Right atrium auricular region (tissue), 2 donors: ENCODE measurements around the gene SERINC5. TPM values are rescaled to one million over a fixed set of nuclear protein-coding genes. Genes with fewer than 3 reads are reported as not detected.
A peak's percentile ranks its signal among the peaks of the same experiment; 100 is the strongest.

Experiments
- DNase-seq: peaks from one replicate; pipeline ENCODE4 v3.0.0-alpha.2; 2019; ENCODE audit warnings: low spot score
- H3K27ac ChIP-seq, 2 donors: fragments of 200-600 bp; sonication (generic); 1 replicate in 1 of 2; 2 replicates in 1 of 2; pipeline ENCODE4 v1.5.1; 2016 to 2019
- H3K27me3 ChIP-seq, 2 donors: fragments of 200-600 bp; sonication (generic); one replicate each; pipeline versions ENCODE4 v1.5.1 to v1.6.0; 2017 to 2019
- H3K36me3 ChIP-seq: fragments of 200-600 bp; sonication (generic); one replicate; pipeline ENCODE4 v1.5.1; 2016
- H3K4me1 ChIP-seq, 2 donors: fragments of 200-600 bp; sonication (generic); one replicate each; pipeline versions ENCODE4 v1.5.1 to v1.6.0; 2017 to 2019
- H3K4me3 ChIP-seq, 2 donors: fragments of 200-600 bp; sonication (generic); 1 replicate in 1 of 2; 2 replicates in 1 of 2; pipeline ENCODE4 v1.5.1; 2017 to 2019; ENCODE audit warnings: mild to moderate bottlenecking in 1 of 2, moderate library complexity in 1 of 2
- H3K9me3 ChIP-seq, 2 donors: fragments of 200-600 bp; sonication (generic); one replicate each; pipeline ENCODE4 v1.5.1; 2019
- total RNA-seq, 2 donors: library from RNA; depleted of rRNA; stranded (reverse); fragments of >200 nt; gene quantifications; one replicate each; pipeline ENCODE4 v1.1.0, GENCODE V29; 2016
- TF ChIP-seq, protein P1 (sequence below), 2 donors: fragments of 200-600 bp; sonication (generic); IDR thresholded peaks; one replicate each; pipeline ENCODE4 v1.5.1; 2019; ENCODE audit warnings: antibody characterized with exemption in 2 of 2

The SERINC5 gene
- total RNA-seq, 2 donors from 2014 or later = 9.2 to 11.0 TPM

DNA sequence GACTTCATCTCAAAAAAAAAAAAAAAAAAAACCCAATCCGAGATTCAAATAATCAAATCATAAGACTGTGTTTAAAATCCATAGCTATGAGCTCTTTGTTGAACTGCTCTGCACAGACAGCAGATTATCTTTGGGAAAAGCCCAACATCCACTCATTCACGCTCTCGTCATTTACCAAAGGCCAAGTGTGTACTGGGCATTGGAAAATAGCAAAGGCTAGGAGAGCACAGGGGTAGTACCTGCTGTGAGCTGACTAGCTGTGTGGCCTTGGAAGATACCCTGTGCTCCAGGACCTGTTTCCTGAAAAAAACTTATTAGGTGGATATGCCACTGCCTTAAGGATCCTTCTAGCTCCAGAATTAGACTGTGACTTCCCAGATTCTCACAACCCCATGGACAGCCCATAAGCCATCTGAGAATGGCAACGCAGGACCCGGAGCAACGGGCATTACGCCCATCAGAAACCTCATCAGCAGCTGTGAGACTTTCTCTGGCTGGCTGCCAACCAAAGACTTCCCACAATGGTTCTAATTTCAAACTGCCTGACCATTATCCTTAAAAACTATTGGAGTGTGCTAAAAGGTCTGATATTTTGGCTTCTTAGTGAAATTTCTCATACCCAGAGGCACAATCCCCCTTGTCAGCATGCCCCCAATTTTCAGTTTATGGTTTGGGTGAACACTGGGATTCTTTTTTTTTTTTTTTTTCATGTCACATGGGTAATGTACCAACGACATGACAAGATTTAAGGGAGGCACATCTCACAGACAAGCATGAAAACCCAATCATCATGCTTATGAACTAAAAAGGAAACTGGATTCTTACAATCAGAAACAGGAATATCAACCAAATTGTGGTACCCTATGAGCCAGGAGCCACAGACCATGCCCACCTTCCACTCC, 16.8 kb downstream of the SERINC5 start:
- Histone ChIP-seq H3K36me3 (no peaks in the 10 kb centered on the region), H3K4me1 (peaks cover 0 to 28% of the 10 kb centered on the region in 2 donors), H3K4me3 (no peak overlapping the region), H3K27me3 (no peaks in the 10 kb centered on the region), H3K27ac (peak overlapping the region; percentile 35 to 45), H3K9me3 (peaks cover 0 to 7% of the 10 kb centered on the region in 2 donors)
- peak; percentile 78 for DNase-seq
- TF ChIP-seq, protein P1, sequence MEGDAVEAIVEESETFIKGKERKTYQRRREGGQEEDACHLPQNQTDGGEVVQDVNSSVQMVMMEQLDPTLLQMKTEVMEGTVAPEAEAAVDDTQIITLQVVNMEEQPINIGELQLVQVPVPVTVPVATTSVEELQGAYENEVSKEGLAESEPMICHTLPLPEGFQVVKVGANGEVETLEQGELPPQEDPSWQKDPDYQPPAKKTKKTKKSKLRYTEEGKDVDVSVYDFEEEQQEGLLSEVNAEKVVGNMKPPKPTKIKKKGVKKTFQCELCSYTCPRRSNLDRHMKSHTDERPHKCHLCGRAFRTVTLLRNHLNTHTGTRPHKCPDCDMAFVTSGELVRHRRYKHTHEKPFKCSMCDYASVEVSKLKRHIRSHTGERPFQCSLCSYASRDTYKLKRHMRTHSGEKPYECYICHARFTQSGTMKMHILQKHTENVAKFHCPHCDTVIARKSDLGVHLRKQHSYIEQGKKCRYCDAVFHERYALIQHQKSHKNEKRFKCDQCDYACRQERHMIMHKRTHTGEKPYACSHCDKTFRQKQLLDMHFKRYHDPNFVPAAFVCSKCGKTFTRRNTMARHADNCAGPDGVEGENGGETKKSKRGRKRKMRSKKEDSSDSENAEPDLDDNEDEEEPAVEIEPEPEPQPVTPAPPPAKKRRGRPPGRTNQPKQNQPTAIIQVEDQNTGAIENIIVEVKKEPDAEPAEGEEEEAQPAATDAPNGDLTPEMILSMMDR (IDR thresholded peaks at IDR 0.05) = no peak

DNA sequence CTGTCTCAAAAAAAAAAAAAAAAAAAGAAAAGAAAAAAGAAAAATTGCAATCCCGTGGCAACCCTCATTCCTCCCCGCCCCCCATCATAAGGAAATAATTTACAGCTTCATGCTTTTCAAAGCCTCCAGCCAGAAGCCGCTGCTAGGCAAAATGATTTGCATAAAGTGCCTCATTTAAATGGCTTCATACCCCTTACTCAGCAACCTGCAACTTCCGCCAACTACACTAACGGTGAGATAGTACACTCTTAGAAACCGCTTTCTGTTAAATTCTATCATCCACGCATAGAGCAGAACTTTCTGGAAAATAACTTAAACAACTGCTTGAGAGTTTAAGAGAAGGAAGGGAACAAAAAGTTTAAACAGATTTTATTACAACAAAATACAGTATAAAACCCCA, 17.8 kb downstream of the SERINC5 start:
- H3K4me1 ChIP-seq = peaks cover 0 to 28% of the 10 kb centered on the region in 2 donors
- H3K27ac ChIP-seq = no peak overlapping the region
- DNase-seq = no peak
- H3K27me3 ChIP-seq = no peaks in the 10 kb centered on the region
- H3K9me3 ChIP-seq = peaks cover 0 to 6% of the 10 kb centered on the region in 2 donors
- TF ChIP-seq, protein P1 (IDR thresholded peaks at IDR 0.05) = no peak
- H3K36me3 ChIP-seq = no peaks in the 10 kb centered on the region
- no peak overlapping the region for H3K4me3 ChIP-seq

DNA sequence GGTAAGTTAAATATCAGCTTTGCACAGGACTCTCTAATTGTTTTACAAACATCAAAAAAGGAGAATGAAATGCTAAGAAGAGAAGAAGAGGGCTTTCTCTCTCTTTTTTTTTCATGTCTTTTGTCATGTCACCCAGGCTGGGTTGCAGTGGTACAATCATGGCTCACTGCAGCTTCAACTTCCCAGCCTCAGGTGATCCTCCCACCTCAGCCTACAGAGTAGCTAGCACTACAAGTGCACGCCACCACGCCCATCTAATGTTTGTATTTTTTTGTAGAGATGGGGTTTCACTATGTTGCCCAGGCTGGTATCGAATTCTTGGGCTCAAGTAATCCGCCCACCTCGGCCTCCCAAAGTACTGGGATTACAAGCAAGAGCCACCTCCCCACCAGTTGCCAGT, 18.6 kb downstream of the SERINC5 start:
- H3K36me3 ChIP-seq = no peaks in the 10 kb centered on the region
- no peaks in the 10 kb centered on the region for H3K9me3 ChIP-seq
- DNase-seq = no peak
- TF ChIP-seq, protein P1 (IDR thresholded peaks at IDR 0.05) = no peak
- H3K27ac ChIP-seq = no peak overlapping the region
- H3K4me1 ChIP-seq = peaks cover 0 to 28% of the 10 kb centered on the region in 2 donors
- H3K27me3 ChIP-seq = no peaks in the 10 kb centered on the region
- no peak overlapping the region for H3K4me3 ChIP-seq

DNA sequence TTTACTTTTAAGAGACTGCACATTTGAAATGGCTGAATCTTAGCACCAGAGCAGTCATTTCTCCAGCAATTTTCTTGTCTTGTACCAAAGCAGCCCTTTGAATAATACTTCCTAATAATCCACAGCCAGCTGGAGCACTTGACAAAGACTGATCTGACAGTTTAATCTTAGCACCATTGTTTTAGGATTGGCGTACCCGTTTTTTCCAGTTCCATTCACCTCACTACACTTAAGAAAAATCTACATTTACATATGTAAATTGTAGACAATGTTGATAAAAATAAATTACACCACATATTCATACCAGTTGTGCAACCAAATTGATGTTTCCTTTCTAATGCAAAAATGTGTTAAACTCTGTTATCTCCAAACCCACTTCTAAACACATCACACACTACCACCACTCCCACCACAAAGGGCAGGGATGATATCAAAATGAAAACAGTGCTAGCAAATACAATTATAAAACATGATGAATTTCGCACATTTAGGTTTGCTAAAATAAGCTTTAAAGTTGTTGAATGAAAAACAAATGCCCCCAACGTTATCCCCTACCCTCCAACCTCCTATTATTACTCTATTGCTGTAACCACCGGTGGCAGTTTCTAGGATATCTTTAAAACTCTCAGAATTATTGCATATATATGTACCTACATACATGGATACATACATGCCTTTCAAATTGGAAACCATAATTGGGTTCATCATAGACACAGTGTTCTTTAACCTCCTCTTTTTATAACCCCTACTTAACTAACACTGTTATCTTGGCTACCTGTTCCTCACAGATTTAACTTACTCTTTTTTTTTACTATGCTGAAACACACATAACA, 21.5 kb downstream of the SERINC5 start:
- TF ChIP-seq, protein P1 (IDR thresholded peaks at IDR 0.05) = no peak
- Histone ChIP-seq H3K27me3 (no peaks in the 10 kb centered on the region), H3K36me3 (no peaks in the 10 kb centered on the region), H3K27ac (no peak overlapping the region), H3K4me3 (no peak overlapping the region), H3K4me1 (peaks cover 0 to 19% of the 10 kb centered on the region in 2 donors), H3K9me3 (no peaks in the 10 kb centered on the region)
- no peak for DNase-seq

DNA sequence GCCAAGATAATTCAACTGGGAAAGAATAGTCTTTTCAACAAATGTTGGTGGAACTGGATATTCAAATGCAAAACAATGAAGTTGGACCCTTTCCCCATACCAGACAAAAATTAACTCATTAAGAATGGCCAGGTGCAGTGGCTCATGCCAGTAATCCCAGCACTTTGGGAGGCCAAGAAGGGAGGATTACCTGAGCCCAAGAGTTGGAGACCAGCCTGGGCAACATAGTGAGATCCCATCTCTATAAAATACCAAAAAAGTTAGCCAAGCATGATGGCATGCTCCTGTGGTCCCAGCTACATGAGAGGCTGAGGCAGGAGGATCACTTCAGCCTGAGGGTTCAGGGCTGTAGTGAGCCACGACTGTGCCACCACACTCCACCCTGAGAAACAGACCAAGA, 24.2 kb downstream of the SERINC5 start:
- Histone ChIP-seq H3K27ac (no peak overlapping the region), H3K4me1 (peaks cover 0 to 6% of the 10 kb centered on the region in 2 donors), H3K9me3 (no peaks in the 10 kb centered on the region), H3K4me3 (no peak overlapping the region), H3K27me3 (no peaks in the 10 kb centered on the region), H3K36me3 (no peaks in the 10 kb centered on the region)
- TF ChIP-seq, protein P1 (IDR thresholded peaks at IDR 0.05) = no peak
- DNase-seq = no peak
